A549 (cell line): ENCODE results near the gene ZSWIM9. TPM values are rescaled to one million over a fixed set of nuclear protein-coding genes. Genes with fewer than 3 reads are reported as not detected.
A peak's percentile ranks its signal among the peaks of the same experiment; 100 is the strongest.

ENCODE experiments used
- BHLHE40 ChIP-seq: IDR thresholded peaks from 2 replicates; pipeline ENCODE4 v1.6.1; 2012; ENCODE audit warnings: low read depth, low read length, inconsistent platforms
- CBX2 ChIP-seq: fragments of 200-600 bp; sonication (generic); IDR thresholded peaks from 2 replicates; pipeline ENCODE4 v1.6.1; 2016; ENCODE audit warnings: low read depth, mild to moderate bottlenecking, borderline replicate concordance
- CBX8 ChIP-seq: fragments of 200-600 bp; sonication (generic); IDR thresholded peaks from 2 replicates; pipeline ENCODE4 v1.6.1; 2016
- CEBPB ChIP-seq, 2 experiments: fragments of >200 bp in 1 of 2; sonication (Bioruptor Twin) in 1 of 2; formaldehyde crosslinking in 1 of 2; IDR thresholded peaks; 2 replicates each; pipeline ENCODE4 v1.6.1; 2012 to 2016
- CHD2 ChIP-seq: fragments of 150-350 bp; IDR thresholded peaks from 2 replicates; pipeline ENCODE4 v1.6.1; 2014; ENCODE audit warnings: low read length; ENCODE audit not compliant: partially characterized antibody
- EHF ChIP-seq: fragments of 250-450 bp; sonication (Bioruptor Pico); IDR thresholded peaks from 2 replicates; pipeline ENCODE4 v1.5.0; 2020; ENCODE audit warnings: mild to moderate bottlenecking
- EP300 ChIP-seq, 2 experiments: fragments of >200 bp; sonication (Bioruptor Twin); formaldehyde crosslinking; IDR thresholded peaks; 2 replicates in 1 of 2; 3 replicates in 1 of 2; pipeline ENCODE4 v1.6.1; 2016 to 2017
- ESRRA ChIP-seq: fragments of 150-350 bp; IDR thresholded peaks from 2 replicates; pipeline ENCODE4 v1.6.1; 2014; ENCODE audit warnings: mild to moderate bottlenecking, low read length, borderline replicate concordance
- FOSL2 ChIP-seq, 2 experiments: fragments of 450-650 bp in 1 of 2; fragments of >200 bp in 1 of 2; sonication (Bioruptor Twin) in 1 of 2; formaldehyde crosslinking; IDR thresholded peaks; 2 replicates each; pipeline versions ENCODE4 v1.5.0 to v1.6.1; 2016 to 2020; ENCODE audit warnings: mild to moderate bottlenecking in 1 of 2, moderate library complexity in 1 of 2
- GATA3 ChIP-seq: IDR thresholded peaks from 2 replicates; pipeline ENCODE4 v1.6.1; 2012; ENCODE audit warnings: borderline replicate concordance
- HDAC2 ChIP-seq: fragments of 200-600 bp; sonication (generic); IDR thresholded peaks from 2 replicates; pipeline ENCODE4 v1.6.1; 2016
- HEYL ChIP-seq: fragments of 250-450 bp; sonication (Bioruptor Pico); IDR thresholded peaks from 2 replicates; pipeline ENCODE4 v1.8.0; 2021; ENCODE audit warnings: mild to moderate bottlenecking, moderate library complexity
- HOXB13 ChIP-seq: fragments of 250-450 bp; sonication (Bioruptor Pico); IDR thresholded peaks from 2 replicates; pipeline ENCODE4 v1.5.0; 2020; ENCODE audit warnings: low read depth, mild to moderate bottlenecking, moderate library complexity
- HOXB5 ChIP-seq: fragments of 250-450 bp; sonication (Bioruptor Pico); IDR thresholded peaks from 2 replicates; pipeline ENCODE4 v1.5.0; 2020; ENCODE audit warnings: mild to moderate bottlenecking, moderate library complexity
- JUN ChIP-seq, 2 experiments: fragments of >200 bp; sonication (Bioruptor Twin); formaldehyde crosslinking; IDR thresholded peaks; 2 replicates in 1 of 2; 3 replicates in 1 of 2; pipeline ENCODE4 v1.6.1; 2016 to 2017
- JUNB ChIP-seq: fragments of >200 bp; sonication (Bioruptor Twin); formaldehyde crosslinking; IDR thresholded peaks from 2 replicates; pipeline ENCODE4 v1.6.1; 2016
- KDM5A ChIP-seq: fragments of 200-600 bp; sonication (generic); IDR thresholded peaks from 2 replicates; pipeline ENCODE4 v1.6.1; 2016; ENCODE audit warnings: antibody characterized with exemption, mild to moderate bottlenecking
- MAFK ChIP-seq: fragments of 450-650 bp; IDR thresholded peaks from 2 replicates; pipeline ENCODE4 v1.6.1; 2014; ENCODE audit not compliant: partially characterized antibody
- MAZ ChIP-seq: fragments of 150-350 bp; IDR thresholded peaks from 2 replicates; pipeline ENCODE4 v1.6.1; 2014; ENCODE audit warnings: antibody characterized with exemption, low read depth, low read length, borderline replicate concordance
- MYC ChIP-seq: IDR thresholded peaks from 2 replicates; pipeline ENCODE4 v1.6.1; 2012; ENCODE audit warnings: mild to moderate bottlenecking, inconsistent platforms, low read length, improper control_type of control experiment, borderline replicate concordance
- NFE2L2 ChIP-seq: fragments of 150-350 bp; conservative IDR thresholded peaks from 2 replicates; pipeline ENCODE4 v1.6.1; 2014; ENCODE audit warnings: low read length
- POLR2A ChIP-seq: IDR thresholded peaks from 2 replicates; pipeline ENCODE4 v1.6.1; 2012; ENCODE audit warnings: mild to moderate bottlenecking, low read length
- RAD21 ChIP-seq, 2 experiments: fragments of >200 bp in 1 of 2; sonication (Bioruptor Twin) in 1 of 2; formaldehyde crosslinking in 1 of 2; IDR thresholded peaks in 1 of 2; conservative IDR thresholded peaks in 1 of 2; 2 replicates in 1 of 2; 3 replicates in 1 of 2; pipeline ENCODE4 v1.6.1; 2012 to 2018; ENCODE audit warnings: inconsistent platforms in 1 of 2
- RARB ChIP-seq: fragments of 250-450 bp; sonication (Bioruptor Pico); IDR thresholded peaks from 2 replicates; pipeline ENCODE4 v1.8.0; 2021; ENCODE audit warnings: mild to moderate bottlenecking, moderate library complexity
- RCOR1 ChIP-seq: fragments of 150-350 bp; IDR thresholded peaks from 2 replicates; pipeline ENCODE4 v1.6.1; 2014; ENCODE audit warnings: antibody characterized with exemption, low read length, low read depth
- RFX5 ChIP-seq: fragments of 450-650 bp; IDR thresholded peaks from 2 replicates; pipeline ENCODE4 v1.7.1; 2014; ENCODE audit warnings: antibody characterized with exemption, mild to moderate bottlenecking, moderate library complexity
- SMC3 ChIP-seq: fragments of >200 bp; sonication (Bioruptor Twin); formaldehyde crosslinking; IDR thresholded peaks from 3 replicates; pipeline ENCODE4 v1.6.1; 2018; ENCODE audit warnings: inconsistent platforms
- TP53 ChIP-seq: fragments of 250-450 bp; sonication (Bioruptor Pico); IDR thresholded peaks from 2 replicates; pipeline ENCODE4 v1.5.0; 2021; ENCODE audit warnings: mild to moderate bottlenecking, moderate library complexity
- ZFP36 ChIP-seq: fragments of 450-650 bp; IDR thresholded peaks from 2 replicates; pipeline ENCODE4 v1.6.1; 2014; ENCODE audit warnings: borderline replicate concordance; ENCODE audit not compliant: partially characterized antibody
- ZNF302 ChIP-seq: fragments of 250-450 bp; sonication (Bioruptor Pico); IDR thresholded peaks from 2 replicates; pipeline ENCODE4 v1.9.0; 2021; ENCODE audit warnings: inconsistent platforms, mild to moderate bottlenecking, moderate library complexity
- ZSCAN20 ChIP-seq: fragments of 250-450 bp; sonication (Bioruptor Pico); IDR thresholded peaks from 2 replicates; pipeline ENCODE4 v1.8.0; 2022; ENCODE audit warnings: mild to moderate bottlenecking, moderate library complexity
- polyA plus RNA-seq, 4 experiments: library from polyadenylated mRNA; depleted of rRNA in 3 of 4; stranded (reverse); fragments of >200 nt; fragmentation: RNase III in 1 of 4; extraction: RNeasy Plus Mini Kit Qiagen cat#74134 plus additional on column Dnase treatment in 1 of 4; gene quantifications; 2 replicates in 3 of 4; 3 replicates in 1 of 4; pipeline ENCODE4 v1.2.3, GENCODE V29; 2011 to 2017
- TF ChIP-seq, protein P1 (sequence below): fragments of >200 bp; sonication (Bioruptor Twin); formaldehyde crosslinking; IDR thresholded peaks from 3 replicates; pipeline ENCODE4 v1.6.1; 2016
- TF ChIP-seq, protein P2 (sequence below): fragments of >200 bp; sonication (Bioruptor Twin); formaldehyde crosslinking; IDR thresholded peaks from 2 replicates; pipeline ENCODE4 v1.6.1; 2016
- TF ChIP-seq, protein P3 (sequence below): fragments of 200-600 bp; sonication (generic); IDR thresholded peaks from 2 replicates; pipeline ENCODE4 v1.6.1; 2016; ENCODE audit warnings: antibody characterized with exemption, mild to moderate bottlenecking, moderate library complexity
- TF ChIP-seq, protein P4 (sequence below): fragments of 450-650 bp; IDR thresholded peaks from 2 replicates; pipeline ENCODE4 v1.6.1; 2014; ENCODE audit warnings: antibody characterized with exemption
- TF ChIP-seq, protein P5 (sequence below): fragments of 150-350 bp; IDR thresholded peaks from 2 replicates; pipeline ENCODE4 v1.6.1; 2014; ENCODE audit warnings: low read depth, mild to moderate bottlenecking, low read length

The ZSWIM9 gene
- polyA plus RNA-seq, 2 of the 4 experiments (the other 2 are of a cell fraction), result 1.2 to 13.4 TPM

DNA sequence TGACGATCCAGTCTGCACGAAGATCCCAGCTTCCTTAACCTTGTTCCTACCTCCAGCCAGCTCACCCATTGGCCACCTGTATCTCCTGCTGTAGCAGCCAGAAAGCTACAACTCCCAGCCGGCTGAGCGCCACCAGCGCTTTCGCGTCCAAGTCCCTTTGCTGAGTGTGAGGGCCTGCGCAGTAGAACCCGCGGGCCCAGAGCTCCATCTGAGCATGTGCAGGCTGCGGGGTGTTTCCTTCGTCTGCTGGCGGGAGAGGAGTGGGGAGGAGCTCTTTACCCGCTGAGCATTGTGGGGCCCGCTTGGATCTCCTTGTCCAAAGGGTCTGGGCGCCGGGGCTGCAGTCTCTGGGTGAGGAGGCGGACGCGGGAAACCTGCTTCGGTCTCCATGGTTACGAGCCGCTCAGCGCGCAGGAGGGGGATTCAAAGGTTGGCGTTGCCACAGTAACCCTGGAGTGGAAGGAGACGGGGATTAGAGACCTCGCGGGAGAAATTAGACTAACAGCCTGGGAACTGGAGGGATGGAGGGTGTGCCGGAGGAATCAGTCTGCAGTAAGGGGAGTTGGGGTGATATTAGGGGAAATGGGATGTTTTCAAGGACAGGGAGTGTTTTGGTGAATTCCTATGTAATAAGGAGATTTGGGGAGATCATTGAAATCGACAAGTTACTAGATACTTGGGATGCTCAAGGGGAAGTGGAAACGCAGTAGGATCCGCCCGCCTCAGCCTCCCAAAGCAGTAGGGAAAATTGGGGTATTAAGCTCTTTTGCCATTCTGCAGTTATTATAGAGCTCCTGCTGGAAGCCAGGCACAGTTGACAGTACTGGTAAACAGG is 33.5 kb downstream of the ZSWIM9 start (continued):
- TF ChIP-seq CHD2, result peak; percentile 51
- TF ChIP-seq TP53 (CRISPR knock-in tag), result 0 out of 2 replicates have a peak, but pooled peaks have one; percentile 49
- no peak for TF ChIP-seq CEBPB (IDR thresholded peaks at IDR 0.05)
- TF ChIP-seq NFE2L2, result no peak
- no peak for TF ChIP-seq ZSCAN20 (CRISPR knock-in tag)
- no peak for TF ChIP-seq KDM5A
- TF ChIP-seq, protein P1, sequence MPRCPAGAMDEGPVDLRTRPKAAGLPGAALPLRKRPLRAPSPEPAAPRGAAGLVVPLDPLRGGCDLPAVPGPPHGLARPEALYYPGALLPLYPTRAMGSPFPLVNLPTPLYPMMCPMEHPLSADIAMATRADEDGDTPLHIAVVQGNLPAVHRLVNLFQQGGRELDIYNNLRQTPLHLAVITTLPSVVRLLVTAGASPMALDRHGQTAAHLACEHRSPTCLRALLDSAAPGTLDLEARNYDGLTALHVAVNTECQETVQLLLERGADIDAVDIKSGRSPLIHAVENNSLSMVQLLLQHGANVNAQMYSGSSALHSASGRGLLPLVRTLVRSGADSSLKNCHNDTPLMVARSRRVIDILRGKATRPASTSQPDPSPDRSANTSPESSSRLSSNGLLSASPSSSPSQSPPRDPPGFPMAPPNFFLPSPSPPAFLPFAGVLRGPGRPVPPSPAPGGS, result peak; percentile 90; the same call in 2 of the 3 replicates
- peak; percentile 81 for TF ChIP-seq POLR2A
- TF ChIP-seq, protein P2, sequence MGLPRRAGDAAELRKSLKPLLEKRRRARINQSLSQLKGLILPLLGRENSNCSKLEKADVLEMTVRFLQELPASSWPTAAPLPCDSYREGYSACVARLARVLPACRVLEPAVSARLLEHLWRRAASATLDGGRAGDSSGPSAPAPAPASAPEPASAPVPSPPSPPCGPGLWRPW, result no peak
- no peak for TF ChIP-seq RAD21 (conservative IDR thresholded peaks at IDR 0.05 in 1 of 2, IDR thresholded peaks at IDR 0.05 in 1 of 2)
- TF ChIP-seq ESRRA, result no peak
- no peak for TF ChIP-seq GATA3
- no peak for TF ChIP-seq BHLHE40
- TF ChIP-seq, protein P3, sequence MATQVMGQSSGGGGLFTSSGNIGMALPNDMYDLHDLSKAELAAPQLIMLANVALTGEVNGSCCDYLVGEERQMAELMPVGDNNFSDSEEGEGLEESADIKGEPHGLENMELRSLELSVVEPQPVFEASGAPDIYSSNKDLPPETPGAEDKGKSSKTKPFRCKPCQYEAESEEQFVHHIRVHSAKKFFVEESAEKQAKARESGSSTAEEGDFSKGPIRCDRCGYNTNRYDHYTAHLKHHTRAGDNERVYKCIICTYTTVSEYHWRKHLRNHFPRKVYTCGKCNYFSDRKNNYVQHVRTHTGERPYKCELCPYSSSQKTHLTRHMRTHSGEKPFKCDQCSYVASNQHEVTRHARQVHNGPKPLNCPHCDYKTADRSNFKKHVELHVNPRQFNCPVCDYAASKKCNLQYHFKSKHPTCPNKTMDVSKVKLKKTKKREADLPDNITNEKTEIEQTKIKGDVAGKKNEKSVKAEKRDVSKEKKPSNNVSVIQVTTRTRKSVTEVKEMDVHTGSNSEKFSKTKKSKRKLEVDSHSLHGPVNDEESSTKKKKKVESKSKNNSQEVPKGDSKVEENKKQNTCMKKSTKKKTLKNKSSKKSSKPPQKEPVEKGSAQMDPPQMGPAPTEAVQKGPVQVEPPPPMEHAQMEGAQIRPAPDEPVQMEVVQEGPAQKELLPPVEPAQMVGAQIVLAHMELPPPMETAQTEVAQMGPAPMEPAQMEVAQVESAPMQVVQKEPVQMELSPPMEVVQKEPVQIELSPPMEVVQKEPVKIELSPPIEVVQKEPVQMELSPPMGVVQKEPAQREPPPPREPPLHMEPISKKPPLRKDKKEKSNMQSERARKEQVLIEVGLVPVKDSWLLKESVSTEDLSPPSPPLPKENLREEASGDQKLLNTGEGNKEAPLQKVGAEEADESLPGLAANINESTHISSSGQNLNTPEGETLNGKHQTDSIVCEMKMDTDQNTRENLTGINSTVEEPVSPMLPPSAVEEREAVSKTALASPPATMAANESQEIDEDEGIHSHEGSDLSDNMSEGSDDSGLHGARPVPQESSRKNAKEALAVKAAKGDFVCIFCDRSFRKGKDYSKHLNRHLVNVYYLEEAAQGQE, result no peak
- 0 out of 2 replicates have a peak, but pooled peaks have one; percentile 16 for TF ChIP-seq HOXB5
- 0 out of 2 replicates have a peak, but pooled peaks have one; percentile 10 for TF ChIP-seq MAZ
- TF ChIP-seq HDAC2, result no peak
- no peak for TF ChIP-seq RFX5
- TF ChIP-seq MAFK, result no peak
- no peak for TF ChIP-seq MYC
- no peak for TF ChIP-seq SMC3
- no peak for TF ChIP-seq ZNF302 (CRISPR knock-in tag)
- no peak for TF ChIP-seq CBX8
- TF ChIP-seq FOSL2 (IDR thresholded peaks at IDR 0.05), result no peak
- TF ChIP-seq FOSL2 (CRISPR knock-in tag; IDR thresholded peaks at IDR 0.05), result no peak
- peak; percentile 82 for TF ChIP-seq RARB (CRISPR knock-in tag)
- no peak for TF ChIP-seq EP300 (IDR thresholded peaks at IDR 0.05)
- TF ChIP-seq ZFP36, result no peak
- TF ChIP-seq EHF (CRISPR knock-in tag), result no peak
- peak; percentile 28 to 54; a peak in 1 of 5 replicates for TF ChIP-seq JUN (IDR thresholded peaks at IDR 0.05)
- TF ChIP-seq, protein P4, sequence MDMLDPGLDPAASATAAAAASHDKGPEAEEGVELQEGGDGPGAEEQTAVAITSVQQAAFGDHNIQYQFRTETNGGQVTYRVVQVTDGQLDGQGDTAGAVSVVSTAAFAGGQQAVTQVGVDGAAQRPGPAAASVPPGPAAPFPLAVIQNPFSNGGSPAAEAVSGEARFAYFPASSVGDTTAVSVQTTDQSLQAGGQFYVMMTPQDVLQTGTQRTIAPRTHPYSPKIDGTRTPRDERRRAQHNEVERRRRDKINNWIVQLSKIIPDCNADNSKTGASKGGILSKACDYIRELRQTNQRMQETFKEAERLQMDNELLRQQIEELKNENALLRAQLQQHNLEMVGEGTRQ, result 0 out of 2 replicates have a peak, but pooled peaks have one; percentile 15
- TF ChIP-seq HOXB13 (CRISPR knock-in tag), result no peak
- TF ChIP-seq CBX2, result no peak
- no peak for TF ChIP-seq RCOR1
- TF ChIP-seq, protein P5, sequence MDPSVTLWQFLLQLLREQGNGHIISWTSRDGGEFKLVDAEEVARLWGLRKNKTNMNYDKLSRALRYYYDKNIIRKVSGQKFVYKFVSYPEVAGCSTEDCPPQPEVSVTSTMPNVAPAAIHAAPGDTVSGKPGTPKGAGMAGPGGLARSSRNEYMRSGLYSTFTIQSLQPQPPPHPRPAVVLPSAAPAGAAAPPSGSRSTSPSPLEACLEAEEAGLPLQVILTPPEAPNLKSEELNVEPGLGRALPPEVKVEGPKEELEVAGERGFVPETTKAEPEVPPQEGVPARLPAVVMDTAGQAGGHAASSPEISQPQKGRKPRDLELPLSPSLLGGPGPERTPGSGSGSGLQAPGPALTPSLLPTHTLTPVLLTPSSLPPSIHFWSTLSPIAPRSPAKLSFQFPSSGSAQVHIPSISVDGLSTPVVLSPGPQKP, result no peak
- no peak for TF ChIP-seq HEYL
- no peak for TF ChIP-seq JUNB
